Islet of Langerhans (tissue), 1 donor: ENCODE results near the gene OR3A2.
"Not testable (repeated sequence)": the region's sequence is repeated elsewhere in the genome, so short reads cannot be mapped to it uniquely, and the experiment has no call there.

Experiments used
- FAIRE-seq: peaks from one replicate; lab custom pipeline; 2011; peaks lifted over from hg19 to GRCh38; lab: Jason Lieb, UNC

Gene OR3A2

DNA sequence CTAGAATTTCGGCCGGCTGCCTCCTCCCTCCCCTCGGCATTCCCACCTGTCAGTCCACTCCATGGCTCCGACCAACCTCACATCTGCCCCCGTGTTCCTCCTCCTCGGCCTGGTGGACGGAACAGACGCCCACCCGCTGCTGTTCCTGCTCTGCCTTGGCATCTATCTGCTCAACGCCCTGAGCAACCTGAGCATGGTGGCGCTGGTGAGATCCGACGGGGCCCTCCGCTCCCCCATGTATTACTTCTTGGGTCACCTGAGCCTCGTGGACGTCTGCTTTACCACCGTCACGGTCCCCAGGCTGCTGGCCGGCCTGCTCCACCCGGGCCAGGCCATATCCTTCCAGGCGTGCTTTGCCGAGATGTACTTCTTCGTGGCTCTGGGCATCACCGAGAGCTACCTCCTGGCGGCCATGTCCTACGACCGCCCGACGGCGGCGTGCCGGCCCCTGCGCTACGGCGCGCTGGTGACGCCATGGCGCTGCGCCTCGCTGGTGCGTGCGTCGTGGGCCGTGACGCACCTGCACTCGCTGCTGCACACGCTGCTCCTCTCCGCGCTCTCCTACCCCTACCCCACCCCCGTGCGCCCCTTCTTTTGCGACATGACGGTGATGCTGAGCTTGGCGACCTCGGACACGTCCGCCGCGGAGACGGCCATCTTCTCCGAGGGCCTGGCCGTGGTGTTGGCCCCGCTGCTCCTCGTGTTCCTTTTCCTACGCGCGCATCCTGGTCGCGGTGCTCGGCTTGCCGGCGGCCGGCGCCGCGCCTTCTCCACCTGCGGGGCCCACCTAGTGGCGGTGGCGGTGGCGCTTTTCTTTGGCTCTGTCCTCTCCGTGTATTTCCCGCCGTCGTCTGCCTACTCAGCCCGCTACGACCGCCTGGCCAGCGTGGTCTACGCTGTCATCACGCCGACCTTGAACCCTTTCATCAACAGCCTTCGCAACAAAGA is at the start of gene OR3A2:
TSS of gene OR3A2 (minus strand) at position 440 of the 948 bp plus-strand sequence.
- FAIRE-seq, result no peak

DNA sequence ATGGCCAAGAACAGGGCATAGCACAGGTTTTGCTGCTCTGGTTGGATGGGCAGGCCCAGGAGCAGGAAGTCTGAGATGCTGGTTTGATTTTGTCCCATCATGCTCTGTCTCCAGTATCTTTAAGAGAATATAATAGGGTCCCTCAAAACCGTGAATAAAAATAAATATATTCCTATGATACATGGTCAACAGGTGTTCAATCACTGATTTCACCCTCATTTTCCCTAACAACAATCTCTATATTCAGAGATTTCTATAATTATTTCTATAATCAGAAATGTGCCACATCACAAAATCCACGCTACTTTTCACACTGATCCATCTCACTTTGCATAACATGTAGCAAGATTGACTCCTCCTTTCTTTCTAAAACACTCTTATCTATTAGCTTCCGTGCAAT is 47.6 kb upstream of the OR3A2 start, which contains the start of gene OR1E2:
TSS of gene OR1E2 (minus strand) at position 101 of the 400 bp plus-strand sequence. CDS start at position 101, 0 bp downstream.
- no peak for FAIRE-seq

DNA sequence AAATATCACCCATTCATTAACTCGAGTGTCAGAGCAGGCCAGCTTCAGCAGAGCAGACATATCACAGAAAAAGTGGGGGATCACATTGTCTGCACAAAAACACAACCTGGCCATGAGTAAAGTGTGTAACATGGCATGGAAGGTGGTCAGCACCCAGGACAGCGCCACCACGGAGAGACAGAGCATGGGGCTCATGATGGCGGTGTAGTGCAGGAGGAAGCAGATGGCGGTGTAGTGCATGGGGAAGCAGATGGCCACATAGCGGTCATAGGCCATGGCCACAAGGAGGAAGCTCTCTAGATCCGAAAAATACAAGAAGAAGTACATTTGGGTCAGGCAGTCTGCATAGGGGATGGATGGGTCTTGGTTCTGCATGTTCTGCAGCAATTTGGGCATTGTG is 47.1 kb upstream of the OR3A2 start:
- FAIRE-seq, result not testable (repeated sequence)

DNA sequence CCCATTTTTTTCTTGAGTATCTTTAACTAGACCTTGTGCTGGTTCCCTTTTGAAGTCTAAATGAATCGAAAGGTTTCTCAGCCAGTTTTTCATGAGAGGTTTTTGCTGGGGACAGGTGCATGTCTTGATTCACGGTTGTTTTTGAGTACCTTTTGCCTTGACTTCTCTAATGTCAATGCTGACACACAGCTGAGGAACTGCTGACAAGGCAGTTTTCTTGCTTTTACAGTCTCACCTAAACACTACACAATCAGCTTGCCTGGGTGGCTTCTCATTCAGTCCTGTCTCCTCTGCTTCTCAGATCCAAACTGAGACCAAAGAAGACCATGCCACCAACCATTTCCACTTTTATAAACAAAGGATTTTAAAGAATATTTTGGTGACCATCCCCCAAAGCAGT is 32.1 kb upstream of the OR3A2 start:
- FAIRE-seq, result no peak

DNA sequence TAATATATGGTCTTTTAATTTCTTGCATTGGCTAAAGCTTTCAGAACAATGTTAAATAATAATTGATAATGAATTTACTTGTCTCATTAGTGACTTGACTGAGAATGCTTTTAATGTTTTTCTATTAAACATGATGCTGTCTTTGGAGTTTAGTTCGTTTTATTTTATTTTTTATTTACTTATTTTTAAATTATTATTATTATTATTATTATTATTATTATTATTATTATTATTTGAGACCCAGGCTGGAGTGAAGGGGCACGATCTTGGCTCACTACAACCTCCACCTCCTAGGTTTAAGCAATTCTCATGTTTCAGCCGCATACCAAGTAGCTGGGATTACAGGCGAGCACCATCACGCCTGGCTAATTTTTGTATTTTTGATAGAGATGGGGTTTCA is 29.5 kb upstream of the OR3A2 start:
- FAIRE-seq, result no peak

DNA sequence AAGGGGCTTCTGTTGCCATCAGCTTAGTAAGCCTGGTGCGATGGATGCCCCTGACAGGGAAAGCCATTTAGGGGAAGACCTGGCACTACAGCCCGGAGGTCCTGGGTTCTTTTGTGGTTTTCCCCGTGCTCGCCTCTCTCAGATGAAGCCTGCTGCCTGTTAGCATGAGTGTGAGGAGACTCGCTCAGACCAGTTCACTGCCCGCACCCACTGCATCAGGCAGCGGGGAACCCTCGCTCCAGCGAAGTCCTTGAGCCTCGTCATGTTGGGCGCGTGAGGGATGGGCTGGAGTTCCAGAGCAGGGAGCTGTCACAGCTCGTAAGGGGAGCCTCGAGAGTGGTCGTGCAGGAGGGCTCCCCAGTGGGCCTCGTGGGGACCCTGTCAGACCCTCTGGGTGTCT is 26.1 kb upstream of the OR3A2 start:
- FAIRE-seq, result not testable (repeated sequence)

DNA sequence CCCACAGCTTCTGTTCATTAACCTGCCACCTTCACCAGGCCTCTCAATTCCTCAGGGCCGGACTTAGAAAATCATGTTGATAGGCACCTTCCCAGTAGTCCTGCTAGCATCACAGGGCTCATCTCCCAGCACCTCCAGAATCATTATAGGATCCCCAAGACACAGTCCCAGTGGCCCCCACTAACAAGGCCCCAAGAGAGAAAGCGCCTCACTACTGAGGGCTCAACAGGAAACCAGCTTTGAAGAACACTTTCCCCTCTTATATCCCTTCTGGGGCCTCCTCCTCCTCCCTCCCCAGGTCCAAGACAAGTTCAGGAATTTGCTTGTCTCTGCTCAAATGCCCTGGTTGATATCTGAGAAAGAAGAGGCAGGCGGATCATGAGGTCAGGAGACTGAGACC is 25.0 kb upstream of the OR3A2 start, which contains the start of gene OR3A3:
TSS of gene OR3A3 (plus strand) at position 301 of the 400 bp plus-strand sequence.
- FAIRE-seq, result no peak

DNA sequence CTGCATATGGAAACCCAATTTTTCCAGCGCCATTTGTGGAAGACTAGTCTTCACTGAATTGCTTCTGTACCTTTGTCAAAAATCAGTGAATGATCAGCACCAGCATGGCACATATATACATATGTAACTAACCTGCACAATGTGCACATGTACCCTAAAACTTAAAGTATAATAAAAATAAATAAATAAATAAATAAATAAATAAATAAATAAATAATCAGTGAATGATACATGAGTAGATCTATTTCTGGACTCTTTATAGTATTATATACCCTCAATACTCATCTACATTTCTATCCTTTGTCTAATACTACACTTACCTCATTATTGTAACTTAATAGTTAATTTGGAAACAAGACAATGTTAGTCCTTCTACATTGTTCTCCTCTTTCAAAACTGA is 17.7 kb upstream of the OR3A2 start:
- FAIRE-seq, result not testable (repeated sequence)

DNA sequence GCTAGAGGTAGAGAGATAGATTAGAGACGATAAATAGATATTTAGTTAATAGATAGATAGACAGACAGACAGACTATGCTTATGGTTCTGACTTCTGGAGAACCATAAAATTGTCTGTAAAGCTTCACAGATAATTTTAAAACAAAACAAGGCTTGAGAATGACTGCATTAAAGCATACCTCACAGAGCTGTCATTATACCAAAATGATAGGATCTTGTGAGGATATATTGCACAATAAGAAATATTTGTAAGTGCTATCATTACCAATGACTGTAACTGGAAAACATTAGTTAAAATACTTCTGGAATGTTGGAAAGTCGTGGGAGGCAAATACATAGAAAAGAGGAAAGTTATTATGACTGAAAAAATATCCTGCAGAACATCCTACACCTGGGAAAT is 15.7 kb upstream of the OR3A2 start:
- no peak for FAIRE-seq

DNA sequence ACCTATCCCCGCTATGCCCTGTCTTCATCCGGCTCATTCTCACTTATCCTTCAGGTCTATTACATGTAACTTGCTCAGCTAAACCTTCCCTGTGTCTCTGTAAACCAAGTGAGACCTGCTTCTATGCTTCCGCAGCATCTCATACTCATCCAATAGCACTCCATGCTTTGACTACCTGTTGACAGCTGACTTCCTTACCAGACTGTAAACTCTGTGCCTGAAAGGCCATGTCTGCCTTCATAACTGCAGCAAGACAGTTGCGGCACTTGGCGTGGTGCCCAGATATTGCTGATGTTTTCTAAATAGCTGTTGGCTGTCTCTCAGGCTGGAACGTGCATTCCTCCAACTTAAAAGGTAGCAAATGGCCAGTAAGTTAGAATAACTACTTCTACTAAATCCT is 13.9 kb upstream of the OR3A2 start:
- no peak for FAIRE-seq

DNA sequence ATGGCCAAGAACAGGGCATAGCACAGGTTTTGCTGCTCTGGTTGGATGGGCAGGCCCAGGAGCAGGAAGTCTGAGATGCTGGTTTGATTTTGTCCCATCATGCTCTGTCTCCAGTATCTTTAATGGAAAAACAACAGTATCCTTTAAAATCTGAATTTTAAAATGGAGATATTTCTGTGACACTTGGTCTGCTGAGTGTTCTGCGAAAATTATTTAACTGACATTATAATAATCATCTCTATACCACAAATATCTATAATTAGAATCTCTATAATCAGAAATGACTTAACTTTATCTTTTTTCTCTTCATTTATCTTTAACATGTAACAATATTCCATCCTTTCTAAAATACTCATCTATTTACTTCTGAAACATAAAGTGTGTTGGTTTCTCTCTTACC is 12.2 kb upstream of the OR3A2 start, which contains the start of gene OR1E1:
TSS of gene OR1E1 (minus strand) at position 101 of the 400 bp plus-strand sequence. CDS start at position 101, 0 bp downstream.
- FAIRE-seq, result no peak

DNA sequence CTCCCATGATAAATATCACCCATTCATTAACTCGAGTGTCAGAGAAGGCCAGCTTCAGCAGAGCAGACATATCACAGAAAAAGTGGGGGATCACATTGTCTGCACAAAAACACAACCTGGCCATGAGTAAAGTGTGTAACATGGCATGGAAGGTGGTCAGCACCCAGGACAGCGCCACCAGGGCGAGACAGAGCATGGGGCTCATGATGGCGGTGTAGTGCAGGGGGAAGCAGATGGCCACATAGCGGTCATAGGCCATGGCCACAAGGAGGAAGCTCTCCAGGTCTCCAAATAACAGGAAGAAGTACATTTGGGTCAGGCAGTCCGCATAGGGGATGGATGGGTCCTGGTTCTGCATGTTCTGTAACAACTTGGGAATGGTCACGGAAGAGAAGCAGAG is 11.7 kb upstream of the OR3A2 start:
- FAIRE-seq, result not testable (repeated sequence)

DNA sequence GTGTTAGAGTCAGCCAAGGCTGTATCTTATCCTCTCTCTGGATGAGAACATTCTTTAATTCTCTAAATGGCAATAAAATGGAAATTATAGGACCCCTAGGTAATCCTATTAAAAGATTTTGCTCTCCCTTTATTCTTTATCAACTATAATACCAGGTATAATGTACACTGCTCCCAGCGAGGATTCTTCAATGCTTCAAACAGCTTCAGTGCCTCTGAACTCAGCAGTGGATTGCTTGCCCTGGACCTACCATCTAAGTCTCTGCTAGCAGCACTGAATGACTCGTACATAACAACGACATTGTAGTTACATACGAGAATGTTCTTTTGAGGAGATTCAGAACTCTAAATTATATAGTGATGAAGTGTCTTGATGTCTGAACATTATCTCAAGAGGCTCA is 3.7 kb upstream of the OR3A2 start:
- no peak for FAIRE-seq

DNA sequence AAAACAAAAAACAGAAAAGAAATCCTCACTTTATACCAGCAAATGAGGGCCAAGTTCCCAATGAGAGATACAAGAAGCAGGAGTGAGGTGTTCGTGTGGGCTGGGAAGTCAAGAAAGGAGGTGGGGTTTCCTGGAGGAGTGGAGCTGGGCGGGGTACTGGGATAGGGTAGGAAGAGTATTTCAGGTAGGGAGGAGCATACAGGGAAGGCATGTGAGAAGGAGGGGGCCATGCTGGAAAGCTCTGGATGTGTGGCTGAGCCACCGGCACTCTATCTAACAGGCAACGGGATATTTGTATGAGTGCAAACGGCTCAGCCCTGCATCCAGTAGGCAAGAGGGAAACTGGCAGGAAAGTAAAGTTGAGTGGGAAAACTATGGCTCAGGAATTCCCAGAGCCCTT is 4.2 kb downstream of the OR3A2 start:
- FAIRE-seq, result no peak

DNA sequence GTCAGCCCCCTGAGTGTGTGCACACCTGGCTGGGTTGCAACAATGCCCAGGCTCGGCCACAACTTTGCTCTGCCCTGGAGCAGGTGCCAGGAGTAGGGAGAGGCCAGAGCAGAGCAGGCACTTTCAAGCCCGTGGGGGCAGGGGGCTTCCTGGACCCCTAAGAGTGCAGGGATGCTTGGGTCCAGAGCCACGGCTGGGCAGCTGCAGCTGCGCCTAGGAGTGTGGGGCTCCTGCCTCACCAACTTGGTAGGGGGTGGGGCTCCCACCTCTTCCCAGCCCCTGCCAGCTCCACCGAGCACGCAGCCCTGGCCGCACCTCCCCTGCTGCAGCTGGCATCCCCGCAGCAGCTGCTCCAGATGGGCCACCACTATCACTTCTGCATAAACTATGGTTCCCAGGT is 7.8 kb downstream of the OR3A2 start:
- FAIRE-seq, result no peak

DNA sequence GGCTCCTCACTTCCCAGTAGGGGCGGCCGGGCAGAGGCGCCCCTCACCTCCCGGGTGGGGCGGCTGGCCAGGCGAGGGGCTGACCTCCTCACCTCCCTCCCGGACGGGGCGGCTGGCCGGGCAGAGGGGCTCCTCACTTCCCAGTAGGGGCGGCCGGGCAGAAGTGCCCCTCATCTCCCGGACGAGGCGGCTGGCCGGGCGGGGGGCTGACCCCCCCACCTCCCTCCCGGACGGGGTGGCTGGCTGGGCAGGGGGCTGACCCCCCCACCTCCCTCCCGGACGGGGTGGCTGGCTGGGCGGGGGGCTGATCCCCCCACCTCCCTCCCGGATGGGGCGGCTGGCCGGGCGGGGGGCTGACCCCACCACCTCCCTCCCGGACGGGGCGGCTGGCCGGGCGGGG is 14.9 kb downstream of the OR3A2 start:
- FAIRE-seq, result not testable (repeated sequence)

DNA sequence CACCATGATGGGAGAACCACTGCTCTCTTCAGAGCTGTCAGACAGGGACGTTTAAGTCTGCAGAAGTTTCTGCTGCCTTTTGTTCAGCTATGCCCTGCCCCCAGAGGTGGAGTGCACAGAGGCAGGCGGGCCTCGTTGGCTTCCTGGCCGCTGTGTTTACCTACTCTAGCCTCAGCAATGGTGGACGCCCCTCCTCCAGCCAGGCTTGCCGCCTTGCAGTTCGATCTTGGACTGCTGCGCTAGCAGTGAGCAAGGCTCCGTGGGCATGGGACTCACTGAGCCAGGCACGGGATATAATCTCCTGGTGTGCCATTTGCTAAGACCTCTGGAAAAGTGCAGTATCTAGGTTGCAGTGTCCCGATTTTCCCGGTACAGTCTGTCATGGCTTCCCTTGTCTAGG is 43.3 kb downstream of the OR3A2 start:
- not testable (repeated sequence) for FAIRE-seq

DNA sequence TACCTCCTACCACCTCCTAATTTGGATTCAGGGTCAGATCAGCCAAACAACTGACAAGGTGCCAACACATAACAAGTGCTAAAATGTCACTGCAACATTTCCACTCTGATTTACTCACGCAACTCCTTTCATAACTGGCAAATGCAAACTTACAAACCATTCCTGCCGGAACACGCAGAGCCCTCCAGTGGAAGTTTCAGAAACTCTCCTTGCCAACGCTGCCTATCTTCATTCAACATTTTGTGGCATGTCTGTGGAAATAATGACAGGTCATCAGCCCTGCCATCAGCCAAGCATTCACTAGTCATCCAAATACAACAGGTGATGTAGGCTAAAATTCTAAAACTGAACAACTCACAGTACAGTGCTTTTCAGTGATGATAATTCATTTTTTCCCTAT is 50.2 kb downstream of the OR3A2 start:
- FAIRE-seq, result no peak

DNA sequence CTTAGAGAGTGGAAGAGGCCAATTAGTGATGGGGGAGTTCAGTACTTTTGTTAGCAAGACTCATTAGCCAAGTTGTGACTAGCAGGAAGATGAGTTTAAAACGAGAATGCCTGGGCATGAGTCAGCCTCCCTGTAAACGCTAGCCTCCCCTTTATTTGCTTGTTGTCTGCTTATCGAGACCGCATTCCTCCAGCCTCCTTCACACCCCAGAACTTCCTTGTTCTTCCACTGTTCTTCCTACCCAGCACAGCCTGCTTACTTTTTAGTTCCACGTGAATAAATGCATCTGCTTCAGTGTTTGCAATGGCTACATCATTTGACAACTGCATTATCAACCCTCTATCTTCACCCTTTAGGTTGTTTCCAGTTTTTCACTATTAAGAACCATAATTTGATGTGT is 67.8 kb downstream of the OR3A2 start:
- FAIRE-seq, result no peak

DNA sequence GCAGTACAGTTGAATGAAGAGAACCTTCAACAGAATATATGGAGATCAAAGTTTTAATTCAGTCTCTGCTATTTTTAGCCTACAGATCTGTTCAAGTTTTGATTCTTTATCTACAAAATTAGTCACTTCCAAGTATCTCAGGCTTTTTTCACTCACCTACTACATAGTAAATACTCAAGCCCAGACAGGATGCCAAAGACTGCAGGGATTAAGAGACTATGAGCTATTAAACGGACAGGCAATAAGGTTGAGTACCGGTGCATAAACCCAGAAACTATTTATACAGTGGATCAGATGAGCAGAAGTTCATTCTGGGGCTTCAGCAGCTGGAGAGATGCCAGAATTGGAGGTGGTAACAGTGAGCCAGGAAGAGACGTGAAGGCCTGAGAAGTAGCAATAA is 69.3 kb downstream of the OR3A2 start:
- no peak for FAIRE-seq

DNA sequence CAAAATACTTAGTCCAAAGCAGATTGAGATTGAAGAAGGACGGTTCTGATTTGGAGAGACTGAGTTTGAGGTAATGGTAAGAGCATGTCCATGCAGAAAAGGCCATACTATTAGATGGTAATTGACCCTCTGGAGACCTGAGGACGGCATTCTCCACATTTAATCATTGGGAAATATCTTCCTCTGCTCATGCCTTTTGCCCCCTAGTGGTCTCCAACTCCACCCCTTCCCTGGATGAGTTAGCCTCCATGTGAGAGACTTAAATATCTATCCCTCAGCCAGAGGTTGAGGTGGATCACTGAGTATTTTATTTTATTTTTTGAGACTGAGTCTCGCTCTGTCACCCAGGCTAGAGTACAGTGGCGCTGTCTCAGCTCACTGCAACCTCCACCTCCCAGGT is 77.5 kb downstream of the OR3A2 start:
- no peak for FAIRE-seq

DNA sequence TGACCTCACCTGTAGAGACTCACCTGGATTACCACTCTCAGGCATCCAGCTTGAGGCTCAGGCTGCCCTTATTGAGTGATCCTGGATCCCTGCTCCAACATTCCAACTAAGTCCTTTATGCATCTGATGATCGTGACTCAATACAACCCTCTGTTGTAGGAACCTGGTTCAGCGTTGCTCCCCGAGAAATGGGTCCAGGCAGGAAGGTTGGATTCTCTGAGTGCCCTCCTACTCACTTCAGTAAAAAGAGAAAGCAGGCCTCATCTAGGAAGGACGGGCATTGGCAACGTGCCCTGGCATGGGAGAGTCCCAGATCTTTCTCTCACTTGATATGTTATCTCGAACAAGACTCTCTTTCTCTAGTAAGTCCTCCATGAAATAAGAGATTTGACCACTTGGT is 87.8 kb downstream of the OR3A2 start, which contains the start of gene OR3A1:
TSS of gene OR3A1 (minus strand) at position 101 of the 400 bp plus-strand sequence. CDS start 5,778 bp downstream, outside the sequence.
- FAIRE-seq, result no peak

DNA sequence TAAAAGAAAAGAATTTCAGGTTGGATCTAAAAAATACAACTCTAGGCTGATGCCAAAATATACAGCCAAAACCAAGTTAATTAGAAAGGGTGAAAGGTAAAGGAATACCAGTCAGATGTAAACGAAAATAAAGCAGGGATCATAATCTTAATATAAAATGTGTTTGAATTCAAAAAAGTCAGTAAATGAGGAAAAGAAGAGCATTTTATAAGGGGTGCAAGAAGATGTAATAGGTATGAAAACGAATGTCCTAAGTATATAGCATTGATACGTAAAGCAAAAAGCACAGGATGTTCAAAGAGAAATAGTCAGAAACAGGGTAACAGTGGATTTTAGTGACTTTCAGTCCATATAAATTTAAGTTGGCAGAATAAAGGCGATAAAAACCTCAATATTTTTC is 90.5 kb downstream of the OR3A2 start:
- FAIRE-seq, result no peak

DNA sequence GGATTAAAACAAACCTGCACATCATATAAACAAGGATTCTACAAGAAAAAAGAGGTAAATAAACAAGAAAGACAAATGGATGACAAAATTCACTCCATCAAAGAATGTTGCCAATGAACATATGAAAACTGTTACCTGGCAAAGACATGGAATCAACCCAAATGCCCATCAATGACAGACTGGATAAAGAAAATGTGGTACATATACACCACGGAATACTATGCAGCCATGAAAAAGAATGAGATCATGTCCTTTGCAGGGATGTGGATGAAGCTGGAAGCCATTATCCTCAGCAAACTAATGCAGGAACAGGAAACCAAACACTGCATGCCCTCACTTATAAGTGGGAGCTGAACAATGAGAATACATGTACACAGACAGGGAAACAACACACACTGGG is 92.6 kb downstream of the OR3A2 start:
- FAIRE-seq, result not testable (repeated sequence)
